GM12874 (cell line): ENCODE data around the gene NAV2.

ENCODE experiments used
- TF ChIP-seq, protein P1 (sequence below): IDR thresholded peaks from 2 replicates; pipeline ENCODE4 v1.5.1; 2011; ENCODE audit warnings: low read depth, mild to moderate bottlenecking, control low read depth, low read length, moderate library complexity; ENCODE audit not compliant: insufficient read depth

Gene NAV2

DNA sequence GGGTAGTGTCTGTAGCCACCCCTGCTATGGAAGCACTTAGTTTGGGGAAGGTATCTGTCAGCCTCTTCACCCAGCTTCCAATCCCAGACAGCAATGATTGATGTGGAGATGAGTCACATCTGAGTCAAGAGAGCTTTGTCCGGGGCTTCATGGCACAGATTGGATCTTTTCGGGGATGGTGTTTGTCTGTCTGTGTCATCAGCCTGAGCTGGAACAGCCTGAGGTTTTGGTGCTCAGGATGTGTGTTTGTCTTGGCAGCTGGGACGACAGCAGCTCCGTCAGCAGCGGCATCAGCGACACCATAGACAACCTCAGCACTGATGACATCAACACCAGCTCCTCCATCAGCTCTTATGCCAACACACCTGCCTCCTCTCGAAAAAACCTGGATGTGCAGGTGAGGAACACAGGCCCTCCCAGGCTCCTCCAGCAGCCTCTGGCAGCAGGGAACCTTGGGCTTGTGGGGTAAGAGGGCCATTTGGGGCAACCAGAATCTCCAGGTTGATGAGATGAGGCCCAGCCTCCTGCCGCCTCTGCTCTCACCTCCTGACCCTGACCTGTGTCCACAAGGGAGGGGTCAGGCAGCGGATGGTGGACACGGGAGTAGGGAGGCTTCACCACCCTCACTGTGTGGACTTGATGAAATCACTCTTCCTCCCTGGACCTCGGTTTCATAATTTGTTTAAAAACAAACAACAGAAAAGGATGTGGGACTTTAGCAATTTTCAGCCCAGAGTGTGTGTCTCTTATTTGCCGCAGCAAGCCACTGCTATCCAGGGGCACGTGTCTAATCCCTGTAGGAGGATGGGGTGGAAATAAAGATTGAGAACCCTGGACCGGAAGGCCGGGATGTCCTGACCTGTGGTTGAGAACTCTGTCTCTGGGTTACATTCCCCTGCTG lies 323.3 kb downstream of the NAV2 start:
- TF ChIP-seq, protein P1, sequence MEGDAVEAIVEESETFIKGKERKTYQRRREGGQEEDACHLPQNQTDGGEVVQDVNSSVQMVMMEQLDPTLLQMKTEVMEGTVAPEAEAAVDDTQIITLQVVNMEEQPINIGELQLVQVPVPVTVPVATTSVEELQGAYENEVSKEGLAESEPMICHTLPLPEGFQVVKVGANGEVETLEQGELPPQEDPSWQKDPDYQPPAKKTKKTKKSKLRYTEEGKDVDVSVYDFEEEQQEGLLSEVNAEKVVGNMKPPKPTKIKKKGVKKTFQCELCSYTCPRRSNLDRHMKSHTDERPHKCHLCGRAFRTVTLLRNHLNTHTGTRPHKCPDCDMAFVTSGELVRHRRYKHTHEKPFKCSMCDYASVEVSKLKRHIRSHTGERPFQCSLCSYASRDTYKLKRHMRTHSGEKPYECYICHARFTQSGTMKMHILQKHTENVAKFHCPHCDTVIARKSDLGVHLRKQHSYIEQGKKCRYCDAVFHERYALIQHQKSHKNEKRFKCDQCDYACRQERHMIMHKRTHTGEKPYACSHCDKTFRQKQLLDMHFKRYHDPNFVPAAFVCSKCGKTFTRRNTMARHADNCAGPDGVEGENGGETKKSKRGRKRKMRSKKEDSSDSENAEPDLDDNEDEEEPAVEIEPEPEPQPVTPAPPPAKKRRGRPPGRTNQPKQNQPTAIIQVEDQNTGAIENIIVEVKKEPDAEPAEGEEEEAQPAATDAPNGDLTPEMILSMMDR: no peak

DNA sequence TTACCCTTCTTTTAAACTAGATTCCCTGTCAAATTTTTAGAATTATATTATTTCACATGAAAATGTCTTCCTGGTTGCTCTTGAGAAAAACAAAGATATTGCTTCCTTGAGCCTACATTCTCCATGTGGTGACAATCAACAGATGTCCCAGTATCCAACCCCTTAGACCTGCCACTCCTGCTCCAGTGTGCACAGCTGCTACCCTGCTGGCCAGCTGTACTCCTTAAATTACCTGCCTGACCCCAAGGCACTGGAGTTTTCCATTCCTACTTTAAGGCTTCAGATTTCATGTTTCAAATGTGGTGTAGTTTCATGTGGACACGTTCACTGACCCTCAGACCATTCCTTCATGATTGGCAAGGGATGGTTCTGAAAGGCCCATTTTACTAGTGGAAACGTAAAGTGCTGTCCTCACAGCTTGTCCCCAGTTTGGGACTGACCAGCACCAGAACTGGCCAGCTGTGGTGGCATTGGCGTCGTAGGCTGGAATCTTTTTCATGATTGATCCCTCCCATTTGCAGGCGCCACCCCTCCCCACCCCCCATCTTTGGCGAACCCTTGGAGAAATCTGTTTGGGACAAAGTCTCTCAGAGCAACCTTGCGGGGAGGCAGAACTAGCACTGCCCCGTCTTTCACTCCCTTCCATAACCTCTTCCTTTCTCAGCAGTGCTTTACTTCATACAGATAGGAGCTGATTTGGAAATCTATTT lies 324.1 kb downstream of the NAV2 start:
- TF ChIP-seq, protein P1: no peak

DNA sequence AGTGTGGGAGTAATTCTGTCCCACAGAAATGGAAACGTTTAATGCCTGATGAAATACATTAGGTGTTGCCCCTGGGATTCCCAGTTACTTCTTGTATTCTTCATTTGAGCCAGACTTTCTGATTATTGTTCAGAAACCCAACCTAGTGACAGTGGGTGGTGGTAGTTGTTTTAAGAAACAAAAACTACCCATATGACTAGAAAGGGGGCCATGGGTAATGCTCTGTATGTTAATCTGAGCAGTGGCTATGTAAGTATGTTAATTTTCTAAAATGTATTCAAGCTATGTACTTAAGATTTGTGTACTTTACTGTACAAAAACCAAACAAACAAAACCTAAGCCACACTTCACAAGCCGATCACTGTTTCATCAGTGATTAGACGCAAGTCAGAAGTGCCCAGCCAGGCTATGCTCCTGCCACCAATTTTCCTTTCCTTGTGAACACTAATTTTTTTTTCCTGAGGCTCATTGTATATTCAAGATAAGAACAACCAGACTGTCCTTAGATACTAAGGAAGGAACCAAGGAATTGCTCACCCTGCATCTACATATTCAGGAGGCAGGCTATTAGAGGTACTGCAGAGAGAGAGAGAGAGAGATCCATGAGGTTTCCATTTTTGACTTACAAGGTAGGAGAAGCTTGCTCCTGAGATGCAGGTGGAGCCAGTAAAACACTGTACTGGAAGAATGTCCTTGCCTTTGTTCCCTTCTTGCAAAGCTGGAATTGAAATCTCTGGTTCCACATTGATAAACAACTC lies 324.9 kb downstream of the NAV2 start:
- TF ChIP-seq, protein P1: no peak

DNA sequence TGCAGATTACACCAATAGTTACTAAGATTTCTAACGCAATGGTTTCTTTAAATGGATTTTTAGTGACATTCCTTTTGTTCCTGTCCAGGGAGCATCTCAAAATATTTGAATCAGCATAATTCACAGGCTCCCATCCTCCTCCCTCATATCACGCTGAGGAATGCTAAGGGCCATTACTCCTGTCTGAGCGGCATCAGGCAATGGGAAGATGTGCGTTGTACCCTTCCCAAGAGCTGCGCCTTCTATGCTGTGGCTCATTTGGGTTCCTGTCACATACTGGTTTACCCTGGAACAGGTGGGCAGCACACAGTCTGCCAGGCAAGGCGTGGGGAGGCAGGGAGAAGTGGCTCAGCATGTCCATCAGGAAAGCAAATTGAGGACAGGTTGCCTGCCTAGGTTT lies 325.8 kb downstream of the NAV2 start:
- TF ChIP-seq, protein P1: no peak

DNA sequence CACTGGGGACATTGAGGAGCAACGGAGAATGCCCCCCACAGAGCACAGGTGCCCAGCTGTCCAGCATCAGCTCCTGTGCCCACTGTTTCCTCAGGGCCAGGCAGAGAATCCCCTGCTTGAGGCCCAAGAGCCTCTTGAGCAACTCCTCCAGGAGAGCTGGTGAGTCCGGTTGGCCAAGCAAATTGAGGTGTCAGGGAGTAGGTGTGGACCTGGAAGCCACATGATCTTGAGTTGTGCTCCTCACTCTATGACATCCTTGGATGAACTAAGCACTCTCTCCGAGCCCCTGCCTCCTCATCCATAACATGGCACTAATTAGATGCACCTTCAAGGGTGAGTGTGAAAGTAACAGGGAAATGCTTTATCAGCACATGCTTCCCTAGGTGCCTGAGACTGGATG lies 326.3 kb downstream of the NAV2 start:
- TF ChIP-seq, protein P1: no peak

DNA sequence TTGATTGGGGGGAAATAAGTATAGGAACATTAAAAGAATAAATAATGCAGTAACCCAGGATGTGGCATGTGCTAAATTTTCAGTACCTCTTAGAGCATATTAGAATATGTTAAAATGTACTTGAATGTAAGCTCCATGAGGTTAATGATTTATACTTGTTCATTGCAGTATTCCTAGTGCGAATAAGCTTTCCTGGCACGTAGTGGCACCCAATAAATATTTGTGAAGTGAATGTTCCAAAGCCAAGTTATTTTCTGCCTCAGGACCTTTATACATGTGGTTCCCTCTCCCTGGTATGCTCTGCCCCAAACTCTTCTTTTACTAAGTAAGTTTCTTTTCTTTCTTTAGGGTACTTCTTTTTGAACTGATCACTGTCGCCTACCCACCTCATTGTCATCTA lies 328.9 kb downstream of the NAV2 start:
- TF ChIP-seq, protein P1: no peak
